Diencephalon (tissue), 1 donor: ENCODE data around the gene LYPD8. TPM values are rescaled to one million over a fixed set of nuclear protein-coding genes. Genes with fewer than 3 reads are reported as not detected.

ENCODE experiments used
- small RNA-seq: library from RNA; depleted of rRNA; stranded (forward); fragments of <200 nt; gene quantifications from one replicate; pipeline ENCODE3, GENCODE V24; 2014
- total RNA-seq: library from RNA; depleted of rRNA; stranded (reverse); fragments of >200 nt; gene quantifications from one replicate; pipeline ENCODE4 v1.2.3, GENCODE V29; 2014

The LYPD8 gene
- total RNA-seq: not detected

GRCh38 chr1:248755517-248755916 is at the start of gene LYPD8:
TSS of gene LYPD8 (minus strand) at chr1:248755759. CDS start at chr1:248751081, 4,678 bp downstream.

GRCh38 chr1:248702714-248703113 is 52.8 kb downstream of the LYPD8 start, which contains the start of gene OR14I1:
TSS of gene OR14I1 (minus strand) at chr1:248702766.

Small RNA genes within 50 kb of the gene (small RNA-seq; reads per million reads assigned to genes)
- not detected for gene AHCYP8

Other genes with a start within 250 kb of the LYPD8 start
- gene OR2G6, start 247.7 kb downstream of the LYPD8 start, total RNA-seq: not detected
- 0.23 TPM for gene OR2T29, start 193.0 kb downstream of the LYPD8 start, total RNA-seq
- gene OR2T34, start 181.0 kb downstream of the LYPD8 start, total RNA-seq: not detected
- not detected for gene OR2T10, start 158.1 kb downstream of the LYPD8 start, total RNA-seq
- gene OR2T11, start 120.7 kb downstream of the LYPD8 start, total RNA-seq: not detected
- not detected for gene OR2T35, start 110.5 kb downstream of the LYPD8 start, total RNA-seq
- gene OR2T27, start 100.2 kb downstream of the LYPD8 start, total RNA-seq: not detected
- gene OR14I1, start 53.0 kb downstream of the LYPD8 start, total RNA-seq: not detected
- 25.1 TPM for gene SH3BP5L, start 70.2 kb upstream of the LYPD8 start, total RNA-seq
- gene ZNF672, start 82.5 kb upstream of the LYPD8 start, total RNA-seq: 14.8 TPM
- gene ZNF692, start 103.3 kb upstream of the LYPD8 start, total RNA-seq: 23.5 TPM
- gene PGBD2, start 150.5 kb upstream of the LYPD8 start, total RNA-seq: 10.1 TPM